Measurements from ENCODE around the gene BUD31. TPM values are rescaled to one million over a fixed set of nuclear protein-coding genes. Genes with fewer than 3 reads are reported as not detected.

BUD31 gene
- total and polyA plus RNA-seq, 9 of the 15 experiments (the other 6 are each of a cell fraction or from before 2014, with no cell fraction given) = 105 to 342 (median 247) TPM

- TF ChIP-seq ZNF175 (CRISPR knock-in tag; IDR thresholded peaks at IDR 0.05; ENCODE audit: low read depth) = 0 out of 2 replicates have a peak, but pooled peaks have one; percentile 54
- peak; percentile 100 for TF ChIP-seq CEBPG (CRISPR knock-in tag; IDR thresholded peaks at IDR 0.05)
- TF ChIP-seq CEBPG (tag; conservative IDR thresholded peaks at IDR 0.05 in 1 of 2, IDR thresholded peaks at IDR 0.05 in 1 of 2) = peak; percentile 100
- peak; percentile 73; the same call in 1 of the 2 replicates for TF ChIP-seq TGIF2 (CRISPR knock-in tag; IDR thresholded peaks at IDR 0.05)
- peak in 1 of 2 experiments; percentile 60; a peak in 2 of 4 replicates for TF ChIP-seq NONO (IDR thresholded peaks at IDR 0.05; ENCODE audit: low read depth in 2 of 2, low read length in 1 of 2)
- no peak for TF ChIP-seq KLF16 (IDR thresholded peaks at IDR 0.05)
- no peak for TF ChIP-seq CBX5 (IDR thresholded peaks at IDR 0.05; ENCODE audit: borderline replicate concordance, low read depth)
- peak; percentile 23; the same call in 1 of the 2 replicates for TF ChIP-seq ZFP91 (CRISPR knock-in tag; IDR thresholded peaks at IDR 0.05)
- TF ChIP-seq MTA1 (IDR thresholded peaks at IDR 0.05; ENCODE audit: borderline replicate concordance) = peak; percentile 91
- peak in 1 of 2 experiments; percentile 25; a peak in 1 of 4 replicates for TF ChIP-seq SRF (CRISPR knock-in tag; IDR thresholded peaks at IDR 0.05)
- TF ChIP-seq ZKSCAN1 (IDR thresholded peaks at IDR 0.05; ENCODE audit: low read depth, low read length) = no peak
- no peak for TF ChIP-seq ZNF77 (CRISPR knock-in tag; IDR thresholded peaks at IDR 0.05)
- TF ChIP-seq NCOA2 (IDR thresholded peaks at IDR 0.05; ENCODE audit: partially characterized antibody in 2 of 2) = peak in 1 of 2 experiments; percentile 99
- no peak; the same call in 1 of the 2 replicates for TF ChIP-seq NR2F6 (CRISPR knock-in tag; IDR thresholded peaks at IDR 0.05)
- TF ChIP-seq, protein P1, sequence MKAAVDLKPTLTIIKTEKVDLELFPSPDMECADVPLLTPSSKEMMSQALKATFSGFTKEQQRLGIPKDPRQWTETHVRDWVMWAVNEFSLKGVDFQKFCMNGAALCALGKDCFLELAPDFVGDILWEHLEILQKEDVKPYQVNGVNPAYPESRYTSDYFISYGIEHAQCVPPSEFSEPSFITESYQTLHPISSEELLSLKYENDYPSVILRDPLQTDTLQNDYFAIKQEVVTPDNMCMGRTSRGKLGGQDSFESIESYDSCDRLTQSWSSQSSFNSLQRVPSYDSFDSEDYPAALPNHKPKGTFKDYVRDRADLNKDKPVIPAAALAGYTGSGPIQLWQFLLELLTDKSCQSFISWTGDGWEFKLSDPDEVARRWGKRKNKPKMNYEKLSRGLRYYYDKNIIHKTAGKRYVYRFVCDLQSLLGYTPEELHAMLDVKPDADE (conservative IDR thresholded peaks at IDR 0.05; ENCODE audit: control insufficient read depth, low read depth, low read length) = peak; percentile 22
- peak; percentile 88 for TF ChIP-seq ELF4 (CRISPR knock-in tag; IDR thresholded peaks at IDR 0.05)
- TF ChIP-seq ZNF274 (IDR thresholded peaks at IDR 0.05; ENCODE audit: borderline replicate concordance, low read depth, low read length) = no peak
- peak; percentile 74 for TF ChIP-seq FUS (optimal IDR thresholded peaks at IDR 0.05; ENCODE audit: low read depth, low read length)
- no peak for TF ChIP-seq PHB2 (IDR thresholded peaks at IDR 0.05; ENCODE audit: low read depth)
- TF ChIP-seq BCL6 (CRISPR knock-in tag; IDR thresholded peaks at IDR 0.05) = no peak
Observed at GRCh38 chr7:99408379-99409191, at the start of gene BUD31, which contains the start of gene PDAP1 (continued).
